CD4-positive, alpha-beta T cell treated with Interleukin-2 at 100 ng/mL for 4 hours (primary cell): ENCODE results near the gene SHANK2.

ENCODE experiments used
- DNase-seq: peaks from one replicate; pipeline ENCODE4 v3.0.0-alpha.2; 2020; ENCODE audit warnings: low spot score

The SHANK2 gene

GRCh38 chr11:71202598-71202944 lies 49.8 kb downstream of the SHANK2 start:
- no peak for DNase-seq
